CMK (cell line): Measurements from ENCODE around the gene STING1.
"Not testable (repeated sequence)": the region's sequence is repeated elsewhere in the genome, so short reads cannot be mapped to it uniquely, and the experiment has no call there.

Experiments
- DNase-seq: peaks from one replicate; pipeline ENCODE4 v3.0.0-alpha.2; 2010; ENCODE audit warnings: low read depth

The STING1 gene

DNA sequence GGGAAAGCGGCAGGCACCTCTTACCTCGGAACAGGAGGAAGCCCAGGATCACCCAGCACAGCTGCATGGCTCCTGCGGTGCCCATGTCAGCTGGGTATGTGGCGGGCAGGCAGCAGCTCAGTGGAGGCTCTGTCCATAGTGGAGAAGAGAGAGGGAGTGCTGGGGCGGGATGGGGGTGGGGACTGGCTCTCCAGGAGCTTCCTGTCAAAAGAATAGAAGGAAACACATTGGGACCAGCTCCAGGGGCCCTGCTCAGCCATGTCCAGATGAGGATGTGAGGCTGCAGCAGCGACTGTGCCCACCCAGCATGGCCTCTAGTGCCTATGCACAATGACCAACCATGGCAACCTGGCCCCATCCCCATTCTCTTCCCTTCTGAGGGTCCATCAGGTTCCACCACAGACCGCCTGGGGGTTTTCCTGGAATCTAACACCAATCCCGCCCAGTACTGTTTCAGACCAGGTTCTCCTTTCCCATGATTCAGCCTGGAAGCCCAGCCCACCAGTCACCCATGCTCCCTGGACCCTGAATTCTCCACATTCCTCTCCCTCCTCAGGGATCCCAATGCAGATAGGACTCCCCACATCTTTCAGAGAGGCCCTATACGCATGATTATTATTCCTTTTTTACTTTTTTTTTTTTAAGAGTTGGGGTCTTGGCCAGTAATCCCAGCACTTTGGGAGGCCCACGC is 19.8 kb downstream of the STING1 start, which contains the start of gene ECSCR:
TSS of gene ECSCR (minus strand) at position 158 of the 691 bp plus-strand sequence. CDS start at position 85, 73 bp downstream.
- DNase-seq, result no peak

DNA sequence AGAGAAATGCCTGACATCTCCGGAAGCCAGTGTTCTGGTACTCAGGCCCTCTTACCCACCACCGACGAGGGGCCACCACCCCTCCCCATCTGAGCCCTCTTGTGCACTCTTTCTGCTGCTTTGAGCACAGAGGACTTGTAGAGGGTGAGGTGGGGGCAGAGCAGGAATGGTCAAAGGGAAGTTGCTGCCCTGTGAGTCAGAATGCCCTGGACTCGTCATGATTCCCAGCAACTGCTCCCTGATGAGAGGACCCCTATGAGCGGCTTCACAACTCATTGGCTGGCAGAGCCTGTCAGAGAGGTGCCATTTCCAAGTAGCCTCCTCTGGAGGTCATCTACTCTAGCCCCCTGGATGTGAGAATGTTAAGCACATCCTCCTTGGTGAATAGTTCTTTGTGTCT is 20.9 kb downstream of the STING1 start:
- no peak for DNase-seq

GRCh38 chr5:139461176-139461575 is 21.4 kb downstream of the STING1 start:
- DNase-seq, result no peak

DNA sequence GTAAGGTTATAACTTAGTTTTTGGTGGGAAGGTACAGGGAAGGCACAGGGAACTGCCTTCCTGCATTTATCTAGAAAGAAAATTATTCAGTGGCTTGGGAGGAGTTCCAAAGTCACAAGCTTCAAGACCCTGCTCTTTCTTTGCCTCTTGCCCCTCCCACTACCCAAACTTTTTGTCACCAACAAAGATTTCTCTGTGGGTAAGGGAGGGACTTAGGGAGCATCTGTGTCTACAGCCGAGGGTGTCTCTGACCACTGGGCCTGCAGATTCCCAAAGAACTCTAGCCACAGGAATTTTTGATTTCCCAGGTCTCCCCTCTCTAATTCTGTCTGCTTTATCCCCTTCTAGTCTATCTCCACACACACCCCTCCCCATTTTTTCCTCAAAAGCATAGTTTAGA is 22.1 kb downstream of the STING1 start:
- DNase-seq, result no peak

GRCh38 chr5:139459451-139459934 is 23.1 kb downstream of the STING1 start:
- no peak for DNase-seq

- no peak for DNase-seq
Measured at GRCh38 chr5:139458580-139459407, 23.8 kb downstream of the STING1 start.

DNA sequence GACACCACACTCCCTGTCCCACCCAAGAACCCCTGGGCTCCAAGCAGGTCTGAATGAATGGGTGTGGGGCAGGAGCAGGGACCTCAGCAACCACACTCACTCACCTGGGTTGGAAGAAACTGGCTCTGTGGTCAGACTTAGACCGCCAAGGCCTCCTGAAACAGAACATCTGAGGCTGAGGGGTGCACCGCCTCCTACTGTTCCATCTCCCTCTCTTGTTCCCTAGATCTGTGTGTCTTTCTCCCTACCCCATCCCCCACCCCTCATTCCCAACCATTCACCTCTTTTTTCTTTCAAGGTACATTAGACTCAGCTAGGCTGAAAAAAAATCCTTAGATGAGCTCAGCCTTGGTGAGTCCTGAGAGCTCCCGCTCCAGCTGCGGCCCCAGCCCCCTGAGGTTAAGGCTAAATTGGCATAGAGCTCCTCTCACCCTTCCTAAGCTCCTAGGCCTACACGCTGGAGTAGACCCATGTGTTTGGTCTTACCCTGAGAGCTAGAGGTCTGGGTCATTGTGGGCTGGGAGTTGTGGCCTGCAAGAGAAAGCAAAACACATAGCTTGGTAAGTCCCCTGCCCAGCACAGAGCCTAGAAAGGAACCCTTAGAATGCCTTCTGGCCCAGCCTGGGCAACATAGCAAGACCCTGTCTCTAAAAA is 24.8 kb downstream of the STING1 start:
- no peak for DNase-seq

GRCh38 chr5:139457241-139457640 is 25.3 kb downstream of the STING1 start:
- no peak for DNase-seq

DNA sequence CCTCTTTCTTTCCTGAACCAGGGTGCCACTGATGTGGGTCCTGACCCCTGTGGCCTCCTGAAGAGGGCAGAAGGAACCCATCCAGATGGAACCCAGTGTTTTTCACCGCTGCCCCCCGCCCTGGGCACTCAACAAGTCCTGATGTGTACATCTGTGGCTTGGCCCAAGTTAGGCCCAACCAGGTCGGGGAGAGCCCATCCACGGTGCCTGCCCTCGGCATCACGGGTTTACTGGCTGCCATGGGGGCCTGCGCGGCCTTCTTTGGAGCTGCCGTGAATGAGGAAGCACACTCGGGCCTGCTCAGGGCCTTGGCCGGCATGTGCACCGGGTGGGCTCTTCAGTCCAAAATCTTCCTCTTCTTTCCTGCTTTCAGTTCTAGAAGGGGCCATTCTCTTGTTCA is 25.8 kb downstream of the STING1 start:
- DNase-seq, result no peak

GRCh38 chr5:139454568-139455290 is 27.8 kb downstream of the STING1 start:
- no peak for DNase-seq

DNA sequence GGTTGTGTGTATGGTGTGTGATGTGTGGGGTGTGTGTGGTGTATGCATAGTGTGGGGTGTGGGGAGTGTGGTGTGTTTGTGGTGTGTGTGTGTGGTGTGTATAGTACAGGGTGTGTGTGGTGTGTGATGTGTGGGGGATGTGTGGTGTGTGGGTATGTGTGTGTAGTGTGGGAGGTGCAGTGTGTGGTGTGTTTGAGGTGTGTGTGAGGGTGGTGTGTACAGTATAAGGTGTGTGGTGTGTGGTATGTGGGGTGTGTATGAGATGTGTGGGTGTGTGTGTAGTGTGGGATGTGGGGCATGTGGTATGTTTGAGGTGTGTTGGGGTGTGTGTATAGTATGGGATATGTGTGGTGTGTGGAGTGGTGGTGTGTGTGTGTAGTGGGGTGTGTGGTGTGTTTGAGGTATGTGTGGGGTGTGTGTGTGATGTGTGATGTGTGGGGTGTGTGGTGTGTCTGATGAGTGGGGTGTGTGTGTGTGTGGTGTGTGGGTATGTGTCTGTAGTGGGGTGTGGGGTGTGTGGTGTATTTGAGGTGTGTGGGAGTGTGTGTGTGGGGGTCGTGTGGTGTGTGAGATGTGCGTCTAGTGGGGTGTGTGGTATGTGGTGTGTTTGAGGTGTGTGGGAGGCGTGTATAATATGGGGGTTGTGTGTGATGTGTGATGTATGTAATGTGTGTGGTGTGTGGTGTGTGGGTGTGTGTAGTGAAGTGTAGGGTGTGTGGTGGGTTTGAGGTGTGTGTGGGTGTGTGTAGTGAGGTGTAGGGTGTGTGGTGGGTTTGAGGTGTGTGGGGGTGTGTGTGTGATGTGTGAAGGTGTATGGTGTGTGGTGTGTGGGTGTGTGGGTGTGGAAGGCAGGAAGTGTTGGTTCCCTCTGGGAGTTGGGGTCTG is 28.6 kb downstream of the STING1 start:
- no peak for DNase-seq

DNA sequence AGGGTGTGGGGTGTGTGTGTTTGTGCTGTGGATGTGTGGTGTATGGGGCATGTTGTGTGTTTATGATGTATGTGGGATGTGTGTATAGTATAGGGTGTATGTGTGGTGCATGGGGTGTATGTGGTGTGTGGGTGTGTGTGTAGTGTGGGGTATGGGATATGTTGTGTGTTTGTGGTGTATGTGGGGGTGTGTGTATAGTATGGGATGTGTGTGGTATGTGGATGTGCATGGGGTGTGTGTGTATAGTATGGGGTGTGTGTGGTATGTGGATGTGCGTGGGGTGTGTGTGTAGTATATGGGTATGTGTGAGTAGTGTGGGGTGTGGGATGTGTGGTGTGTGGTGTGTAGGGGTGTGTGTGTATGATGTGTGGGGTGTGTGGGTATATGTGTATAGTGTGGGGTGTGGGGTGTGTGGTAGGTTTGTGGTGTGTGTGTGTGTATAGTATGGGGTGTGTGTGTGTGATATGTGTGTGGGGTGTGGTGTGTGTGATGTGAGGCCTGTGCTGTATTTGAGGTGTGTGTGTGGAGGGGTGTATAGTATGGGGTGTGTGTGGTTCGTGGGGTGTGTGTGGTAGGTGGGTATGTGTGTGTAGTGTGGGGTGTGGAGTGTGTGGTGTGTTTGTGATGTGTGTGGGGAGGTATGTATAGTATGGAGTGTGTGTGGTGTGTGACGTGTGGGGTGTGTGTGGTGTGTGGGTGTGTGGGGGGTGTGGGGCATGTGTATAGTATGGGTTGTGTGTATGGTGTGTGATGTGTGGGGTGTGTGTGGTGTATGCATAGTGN is 30.5 kb downstream of the STING1 start:
- no peak for DNase-seq

DNA sequence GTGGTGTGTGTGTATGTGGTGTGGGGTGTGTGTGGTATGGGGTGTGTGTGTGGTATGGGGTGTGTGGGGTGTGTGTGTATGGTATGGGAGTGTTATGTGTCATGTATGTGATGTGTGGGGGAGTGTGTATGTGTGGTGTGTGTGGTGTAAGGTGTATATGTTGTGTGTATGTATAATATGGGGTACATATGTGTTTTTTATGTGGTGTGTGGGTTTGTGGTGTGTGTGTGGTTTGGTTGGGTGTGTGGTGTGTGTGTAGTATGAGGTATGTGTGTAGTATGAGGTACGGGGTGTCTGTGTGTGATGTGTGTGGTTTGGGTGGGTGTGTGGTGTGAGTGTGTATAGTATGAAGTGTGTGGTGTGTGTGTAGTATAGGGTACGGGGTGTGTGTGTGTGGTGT is 31.4 kb downstream of the STING1 start:
- DNase-seq, result no peak

DNA sequence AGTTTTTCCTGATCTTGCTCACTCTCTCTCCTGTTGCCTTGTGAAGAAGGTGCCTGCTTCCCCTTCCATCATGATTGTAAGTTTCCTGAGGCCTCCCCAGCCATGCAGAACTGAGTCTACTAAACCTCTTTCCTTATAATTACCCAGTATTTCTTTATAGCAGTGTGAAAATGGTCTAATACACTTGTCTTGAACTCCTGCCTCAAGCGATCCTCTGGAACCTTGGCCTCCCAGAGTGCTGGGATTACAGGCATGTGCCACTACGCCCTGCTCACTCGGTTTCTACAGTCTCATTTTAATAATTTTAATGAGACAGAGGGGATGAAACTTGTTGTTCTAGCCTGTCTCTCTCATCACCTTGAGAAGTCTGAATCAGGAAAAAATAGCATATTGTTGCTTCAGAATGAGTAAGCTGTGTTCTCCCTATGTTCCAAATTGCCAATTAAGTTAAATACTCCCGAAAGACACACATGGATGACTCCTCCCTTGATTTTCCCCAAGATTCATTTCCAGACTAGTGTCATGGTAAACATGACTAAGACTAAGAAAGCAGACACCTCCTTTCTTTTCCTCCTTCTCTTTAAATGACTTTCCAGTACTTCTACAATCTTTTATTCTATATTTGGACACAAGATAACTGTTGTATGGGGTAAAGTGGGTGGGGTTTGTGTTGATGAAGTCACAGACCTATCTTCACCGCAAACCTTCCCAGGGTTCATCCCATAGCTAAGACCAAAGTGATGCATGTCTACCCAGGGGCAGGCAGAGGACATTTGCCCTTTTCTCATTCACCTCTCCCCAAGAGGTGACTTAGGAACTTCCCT is 35.4 kb downstream of the STING1 start:
- DNase-seq, result no peak

DNA sequence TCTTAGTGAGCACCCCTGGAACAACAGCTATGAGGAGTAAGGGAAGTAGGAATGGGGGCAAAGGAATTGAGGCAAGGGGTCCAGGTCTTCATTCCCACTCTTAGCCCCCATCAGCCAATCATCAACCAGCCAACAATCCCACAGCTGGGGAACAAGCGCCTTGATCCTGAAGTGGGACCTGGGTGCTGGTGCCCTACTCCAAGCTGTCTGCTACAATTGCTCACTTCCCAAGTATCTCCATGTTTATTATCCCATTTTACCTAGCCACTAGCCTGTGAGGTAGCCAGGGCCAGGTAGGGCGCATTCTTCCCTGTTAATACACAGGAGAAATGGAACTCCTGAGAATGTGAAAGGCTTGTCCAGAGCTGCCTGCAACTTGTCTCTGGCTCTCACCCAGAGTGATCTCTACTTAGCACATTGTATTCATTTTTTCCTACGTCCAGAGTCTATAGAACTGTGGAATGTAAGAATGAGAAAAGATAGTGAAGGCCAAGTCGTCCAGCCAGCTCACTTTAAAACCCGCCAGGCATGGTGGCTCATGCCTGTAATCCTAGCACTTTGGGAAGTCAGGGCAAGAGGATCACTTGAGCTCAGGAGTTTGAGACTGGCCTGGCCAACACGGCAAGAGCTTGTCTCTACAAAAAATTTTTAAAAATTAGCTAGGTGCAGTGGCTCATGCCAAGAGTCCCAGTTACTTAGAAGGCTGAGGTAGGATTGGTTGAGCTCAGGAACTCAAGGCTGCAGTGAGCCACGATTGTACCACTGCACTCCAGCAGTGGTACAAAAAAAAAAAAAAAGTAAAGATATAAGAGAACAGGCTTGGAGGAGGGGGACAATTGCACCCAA is 37.0 kb downstream of the STING1 start:
- DNase-seq, result no peak

DNA sequence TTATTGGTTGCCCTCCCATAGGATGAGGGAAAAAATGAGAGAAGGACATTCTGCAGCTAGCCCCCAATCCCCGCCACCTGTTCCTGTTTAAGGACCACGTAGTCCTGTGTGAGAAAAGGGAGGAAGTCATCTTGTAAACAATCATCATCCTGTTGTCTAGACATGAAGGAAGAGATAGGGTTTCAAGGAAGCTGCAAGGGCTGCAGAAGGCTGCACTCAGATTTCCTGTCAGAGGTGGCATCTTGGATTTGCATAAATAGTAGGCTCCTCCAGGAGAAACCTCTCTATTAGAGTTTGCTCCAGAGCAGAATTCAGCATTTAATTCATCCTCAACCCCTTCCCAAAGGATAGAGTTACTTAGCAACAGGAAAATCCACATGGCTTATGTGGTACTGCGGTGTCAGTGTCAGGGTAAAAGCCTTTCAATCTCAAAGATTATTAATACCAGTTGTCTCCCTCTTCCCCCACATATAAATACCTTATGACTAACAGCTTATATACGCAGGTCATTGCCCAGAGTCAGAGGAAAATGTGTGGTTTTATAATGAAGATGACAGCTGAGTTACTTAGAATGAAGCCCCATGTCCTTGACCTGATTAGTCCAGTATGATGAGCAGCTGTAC is 38.6 kb downstream of the STING1 start:
- DNase-seq, result no peak

DNA sequence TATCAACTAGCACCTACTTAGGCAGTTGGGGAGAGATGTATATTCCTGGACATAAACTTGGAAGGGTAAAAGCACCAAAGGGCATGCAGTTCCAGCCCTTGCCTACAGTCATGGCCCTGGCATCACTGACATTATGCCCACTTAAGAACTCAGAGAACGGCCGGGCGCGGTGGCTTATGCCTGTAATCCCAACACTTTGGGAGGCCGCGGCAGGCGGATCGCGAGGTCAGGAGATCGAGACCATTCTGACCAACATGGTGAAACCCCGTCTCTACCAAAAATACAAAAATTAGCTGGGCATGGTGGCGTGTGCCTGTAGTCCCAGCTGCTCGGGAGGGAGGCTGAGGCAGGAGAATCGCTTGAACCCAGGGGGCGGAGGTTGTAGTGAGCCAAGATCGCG is 42.1 kb downstream of the STING1 start:
- not testable (repeated sequence) for DNase-seq
